ENCODE data around the gene USP21.

DNA sequence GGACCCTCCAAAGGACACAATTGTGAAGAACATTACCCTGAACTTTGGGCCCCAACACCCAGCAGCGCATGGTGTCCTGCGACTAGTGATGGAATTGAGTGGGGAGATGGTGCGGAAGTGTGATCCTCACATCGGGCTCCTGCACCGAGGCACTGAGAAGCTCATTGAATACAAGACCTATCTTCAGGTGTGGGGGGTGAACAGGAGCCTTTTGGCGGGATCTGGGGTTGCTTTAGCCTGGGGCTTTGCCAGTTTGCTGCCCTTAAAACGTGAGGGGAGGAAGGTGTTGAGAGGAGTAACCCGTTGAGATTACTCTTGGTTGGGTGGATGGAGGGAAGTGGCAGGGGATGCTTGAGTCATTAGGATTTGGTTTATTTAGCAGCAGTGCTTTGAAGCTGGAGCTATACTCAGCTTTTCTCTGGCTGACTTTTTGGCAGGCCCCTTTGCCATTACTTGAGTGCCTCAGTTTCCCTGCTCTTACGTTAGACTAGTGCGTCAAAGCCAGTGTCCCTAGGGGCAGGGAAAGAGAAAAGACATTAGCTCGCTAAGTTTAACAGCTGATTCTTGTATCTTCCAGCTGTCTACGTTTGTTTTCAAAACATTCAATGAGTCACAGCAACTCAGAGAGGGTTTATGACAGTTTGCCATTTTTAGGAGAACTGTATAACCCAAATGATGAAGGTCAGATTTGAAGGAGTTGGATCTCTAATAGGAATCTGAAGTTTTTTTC, 47.3 kb downstream of the USP21 start:
- TF ChIP-seq EZH2 (IDR thresholded peaks at IDR 0.05; ENCODE audit: borderline replicate concordance, low read length), result no peak
- TF ChIP-seq, protein P1, sequence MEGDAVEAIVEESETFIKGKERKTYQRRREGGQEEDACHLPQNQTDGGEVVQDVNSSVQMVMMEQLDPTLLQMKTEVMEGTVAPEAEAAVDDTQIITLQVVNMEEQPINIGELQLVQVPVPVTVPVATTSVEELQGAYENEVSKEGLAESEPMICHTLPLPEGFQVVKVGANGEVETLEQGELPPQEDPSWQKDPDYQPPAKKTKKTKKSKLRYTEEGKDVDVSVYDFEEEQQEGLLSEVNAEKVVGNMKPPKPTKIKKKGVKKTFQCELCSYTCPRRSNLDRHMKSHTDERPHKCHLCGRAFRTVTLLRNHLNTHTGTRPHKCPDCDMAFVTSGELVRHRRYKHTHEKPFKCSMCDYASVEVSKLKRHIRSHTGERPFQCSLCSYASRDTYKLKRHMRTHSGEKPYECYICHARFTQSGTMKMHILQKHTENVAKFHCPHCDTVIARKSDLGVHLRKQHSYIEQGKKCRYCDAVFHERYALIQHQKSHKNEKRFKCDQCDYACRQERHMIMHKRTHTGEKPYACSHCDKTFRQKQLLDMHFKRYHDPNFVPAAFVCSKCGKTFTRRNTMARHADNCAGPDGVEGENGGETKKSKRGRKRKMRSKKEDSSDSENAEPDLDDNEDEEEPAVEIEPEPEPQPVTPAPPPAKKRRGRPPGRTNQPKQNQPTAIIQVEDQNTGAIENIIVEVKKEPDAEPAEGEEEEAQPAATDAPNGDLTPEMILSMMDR (conservative IDR thresholded peaks at IDR 0.05 in 1 of 2, IDR thresholded peaks at IDR 0.05 in 1 of 2; ENCODE audit: extremely low read depth in 1 of 2, insufficient read depth in 1 of 2, low read depth in 1 of 2, low read length in 2 of 2), result no peak
